Measurements from ENCODE around the gene NR4A1.

- TF ChIP-seq CTCF (IDR thresholded peaks at IDR 0.05; ENCODE audit: poor library complexity, severe bottlenecking), result no peak
- TF ChIP-seq TAF1 (IDR thresholded peaks at IDR 0.05; ENCODE audit: low read depth), result no peak
- no peak for TF ChIP-seq EZH2 (IDR thresholded peaks at IDR 0.05; ENCODE audit: borderline replicate concordance, insufficient read depth, low read length, poor library complexity, severe bottlenecking)
- no peak for TF ChIP-seq POLR2AphosphoS5 (IDR thresholded peaks at IDR 0.05)
- TF ChIP-seq EP300 (conservative IDR thresholded peaks at IDR 0.05; ENCODE audit: poor library complexity, severe bottlenecking), result no peak
Observed at GRCh38 chr12:52091061-52091460, 39.8 kb downstream of the NR4A1 start.

All from neural cell (in vitro differentiated cells).